ENCODE data around the gene WWP2.
A peak's percentile ranks its signal among the peaks of the same experiment; 100 is the strongest.

Gene WWP2

GRCh38 chr16:69910964-69911363, 148.8 kb downstream of the WWP2 start:
- Mint-ChIP-seq H3K36me3 (ENCODE audit: low read depth) (peaks cover 51% of the 10 kb centered on the region), H3K27ac (no peak overlapping the region), H3K27me3 (no peaks in the 10 kb centered on the region), H3K9me3 (no peaks in the 10 kb centered on the region), H3K4me3 (no peak overlapping the region), H3K4me1 (ENCODE audit: low read depth) (no peaks in the 10 kb centered on the region)
- DNase-seq, result no peak

- Mint-ChIP-seq H3K27ac (no peak overlapping the region), H3K36me3 (ENCODE audit: low read depth) (peaks cover 43% of the 10 kb centered on the region), H3K4me1 (ENCODE audit: low read depth) (no peaks in the 10 kb centered on the region), H3K4me3 (no peak overlapping the region), H3K27me3 (no peaks in the 10 kb centered on the region), H3K9me3 (no peaks in the 10 kb centered on the region)
- DNase-seq, result no peak
These were observed 154.3 kb downstream of the WWP2 start for GRCh38 chr16:69916462-69916861.

GRCh38 chr16:69917311-69917710, 155.2 kb downstream of the WWP2 start:
- no peak overlapping the region for H3K4me3 Mint-ChIP-seq
- H3K4me1 Mint-ChIP-seq (ENCODE audit: low read depth), result no peaks in the 10 kb centered on the region
- H3K9me3 Mint-ChIP-seq, result no peaks in the 10 kb centered on the region
- DNase-seq, result no peak
- no peak overlapping the region for H3K27ac Mint-ChIP-seq
- peaks cover 44% of the 10 kb centered on the region for H3K36me3 Mint-ChIP-seq (ENCODE audit: low read depth)
- H3K27me3 Mint-ChIP-seq, result no peaks in the 10 kb centered on the region

DNA sequence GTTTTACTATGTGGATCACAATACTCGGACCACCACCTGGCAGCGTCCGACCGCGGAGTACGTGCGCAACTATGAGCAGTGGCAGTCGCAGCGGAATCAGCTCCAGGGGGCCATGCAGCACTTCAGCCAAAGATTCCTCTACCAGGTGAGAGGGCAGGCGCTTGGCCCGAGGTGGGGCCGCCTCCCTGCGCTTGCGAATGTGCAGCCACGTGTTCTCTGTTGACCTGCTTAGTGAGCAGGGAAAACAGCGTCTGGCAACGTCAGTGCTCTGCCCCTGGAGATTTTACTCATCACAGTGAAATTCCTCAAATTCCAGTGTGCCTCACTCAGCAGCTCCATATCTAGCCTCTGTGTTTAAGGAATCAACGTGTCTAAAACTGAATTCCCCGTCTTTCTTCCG, 155.6 kb downstream of the WWP2 start:
- no peaks in the 10 kb centered on the region for H3K4me1 Mint-ChIP-seq (ENCODE audit: low read depth)
- DNase-seq, result no peak
- H3K9me3 Mint-ChIP-seq, result no peaks in the 10 kb centered on the region
- peaks cover 44% of the 10 kb centered on the region for H3K36me3 Mint-ChIP-seq (ENCODE audit: low read depth)
- H3K27ac Mint-ChIP-seq, result no peak overlapping the region
- H3K4me3 Mint-ChIP-seq, result no peak overlapping the region
- H3K27me3 Mint-ChIP-seq, result no peaks in the 10 kb centered on the region

- Mint-ChIP-seq H3K4me1 (ENCODE audit: low read depth) (no peaks in the 10 kb centered on the region), H3K4me3 (no peak overlapping the region), H3K36me3 (ENCODE audit: low read depth) (peaks cover 44% of the 10 kb centered on the region), H3K27ac (no peak overlapping the region), H3K9me3 (no peaks in the 10 kb centered on the region), H3K27me3 (no peaks in the 10 kb centered on the region)
- DNase-seq, result no peak
These were observed 156.1 kb downstream of the WWP2 start for GRCh38 chr16:69918241-69918640.

- no peak for DNase-seq
- no peak overlapping the region for H3K4me3 Mint-ChIP-seq
- no peaks in the 10 kb centered on the region for H3K27me3 Mint-ChIP-seq
- no peaks in the 10 kb centered on the region for H3K9me3 Mint-ChIP-seq
- no peak overlapping the region for H3K27ac Mint-ChIP-seq
- peaks cover 47% of the 10 kb centered on the region for H3K36me3 Mint-ChIP-seq (ENCODE audit: low read depth)
- H3K4me1 Mint-ChIP-seq (ENCODE audit: low read depth), result no peaks in the 10 kb centered on the region
These were observed 159.0 kb downstream of the WWP2 start for GRCh38 chr16:69921127-69921526.

DNA sequence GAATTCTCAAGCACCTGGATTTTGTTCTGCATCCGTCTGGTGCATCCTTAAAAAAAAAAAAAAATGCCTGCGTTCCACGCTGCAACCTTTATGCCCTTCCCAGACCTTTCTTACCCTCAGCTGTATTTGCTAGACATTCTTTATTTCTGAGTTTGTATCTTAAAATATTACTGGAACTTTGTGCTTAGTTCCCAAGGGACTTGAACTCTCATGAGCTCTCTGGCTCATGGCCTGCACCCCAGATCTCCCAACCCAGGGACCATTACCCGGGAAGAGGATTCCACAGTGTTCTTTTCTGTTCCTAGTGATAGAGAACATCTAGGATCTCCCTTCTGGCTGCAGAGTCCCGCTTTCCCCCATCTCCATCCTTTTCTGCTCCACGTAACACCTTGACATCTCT, 160.1 kb downstream of the WWP2 start:
- Mint-ChIP-seq H3K4me1 (ENCODE audit: low read depth) (no peaks in the 10 kb centered on the region), H3K27me3 (no peaks in the 10 kb centered on the region), H3K36me3 (ENCODE audit: low read depth) (peaks cover 52% of the 10 kb centered on the region), H3K4me3 (no peak overlapping the region), H3K27ac (peak overlapping the region; percentile 26), H3K9me3 (no peaks in the 10 kb centered on the region)
- no peak for DNase-seq

GRCh38 chr16:69924041-69924775, 162.1 kb downstream of the WWP2 start:
- no peaks in the 10 kb centered on the region for H3K27me3 Mint-ChIP-seq
- no peak overlapping the region for H3K4me3 Mint-ChIP-seq
- H3K27ac Mint-ChIP-seq, result no peak overlapping the region
- no peaks in the 10 kb centered on the region for H3K9me3 Mint-ChIP-seq
- no peaks in the 10 kb centered on the region for H3K4me1 Mint-ChIP-seq (ENCODE audit: low read depth)
- DNase-seq, result no peak
- H3K36me3 Mint-ChIP-seq (ENCODE audit: low read depth), result peaks cover 44% of the 10 kb centered on the region

GRCh38 chr16:69924777-69925191, 162.7 kb downstream of the WWP2 start:
- Mint-ChIP-seq H3K4me1 (ENCODE audit: low read depth) (no peaks in the 10 kb centered on the region), H3K9me3 (no peaks in the 10 kb centered on the region), H3K36me3 (ENCODE audit: low read depth) (peaks cover 48% of the 10 kb centered on the region), H3K27ac (no peak overlapping the region), H3K4me3 (no peak overlapping the region), H3K27me3 (no peaks in the 10 kb centered on the region)
- DNase-seq, result no peak

GRCh38 chr16:69925311-69925710, 163.2 kb downstream of the WWP2 start:
- Mint-ChIP-seq H3K36me3 (ENCODE audit: low read depth) (peaks cover 50% of the 10 kb centered on the region), H3K4me1 (ENCODE audit: low read depth) (no peaks in the 10 kb centered on the region), H3K9me3 (no peaks in the 10 kb centered on the region), H3K27ac (no peak overlapping the region), H3K4me3 (no peak overlapping the region), H3K27me3 (no peaks in the 10 kb centered on the region)
- no peak for DNase-seq

DNA sequence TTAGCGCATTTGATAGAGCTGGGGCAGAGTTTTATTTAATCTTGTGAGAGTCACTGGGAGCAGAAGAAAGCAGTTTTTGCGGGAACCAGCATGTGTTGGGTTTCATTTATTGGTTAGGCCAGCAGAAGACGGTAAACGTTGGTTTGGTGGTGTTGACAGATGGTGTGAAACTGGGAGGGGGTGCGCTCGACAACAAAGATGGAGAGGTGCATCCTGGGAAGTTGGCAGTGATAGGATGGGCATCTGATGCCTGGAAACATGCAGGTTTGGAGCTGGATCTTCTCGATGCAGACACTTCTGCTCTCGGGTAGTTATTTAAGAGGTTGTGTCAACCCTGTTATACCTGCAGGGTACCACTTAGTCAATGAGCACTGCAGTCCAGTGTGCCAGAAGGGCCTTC, 164.1 kb downstream of the WWP2 start:
- no peaks in the 10 kb centered on the region for H3K9me3 Mint-ChIP-seq
- no peak overlapping the region for H3K27ac Mint-ChIP-seq
- peaks cover 54% of the 10 kb centered on the region for H3K36me3 Mint-ChIP-seq (ENCODE audit: low read depth)
- DNase-seq, result no peak
- H3K4me3 Mint-ChIP-seq, result no peak overlapping the region
- no peaks in the 10 kb centered on the region for H3K4me1 Mint-ChIP-seq (ENCODE audit: low read depth)
- no peaks in the 10 kb centered on the region for H3K27me3 Mint-ChIP-seq

DNA sequence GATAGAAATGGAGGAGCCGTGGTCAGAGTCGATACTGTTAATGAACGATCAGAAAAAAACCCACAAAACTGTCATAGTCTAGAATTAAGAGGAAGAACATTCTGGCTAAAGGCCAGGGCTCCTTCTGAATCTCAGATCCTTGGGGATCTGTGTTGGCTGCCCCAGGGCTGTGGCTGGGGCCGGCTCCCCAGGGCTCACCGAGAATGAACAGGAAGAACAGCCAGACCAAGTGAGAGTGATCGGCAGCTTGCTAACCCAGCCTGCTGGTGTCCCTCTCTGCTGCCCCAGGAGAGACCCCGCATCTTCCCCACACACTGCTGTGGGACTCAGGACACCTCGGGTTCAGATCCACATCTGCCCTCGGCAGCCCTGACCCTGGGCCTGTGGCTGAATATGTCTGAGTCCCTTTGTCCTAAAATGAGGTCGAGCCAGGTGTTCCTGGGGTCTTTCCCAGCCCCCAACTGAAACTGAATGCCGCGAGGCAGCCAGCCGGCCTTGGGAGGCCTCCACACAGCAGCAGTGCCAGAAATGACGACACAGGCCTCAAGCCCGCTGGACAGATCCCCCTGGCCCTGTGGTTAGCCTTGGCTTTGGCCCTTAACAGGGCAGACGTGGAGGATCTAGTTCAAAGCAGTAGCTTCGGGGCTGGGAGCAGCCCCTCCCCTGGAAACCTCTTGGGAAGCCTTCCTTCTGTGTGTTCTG, 165.1 kb downstream of the WWP2 start:
- H3K27me3 Mint-ChIP-seq, result no peaks in the 10 kb centered on the region
- peaks cover 57% of the 10 kb centered on the region for H3K36me3 Mint-ChIP-seq (ENCODE audit: low read depth)
- H3K4me3 Mint-ChIP-seq, result no peak overlapping the region
- no peaks in the 10 kb centered on the region for H3K9me3 Mint-ChIP-seq
- no peaks in the 10 kb centered on the region for H3K4me1 Mint-ChIP-seq (ENCODE audit: low read depth)
- no peak overlapping the region for H3K27ac Mint-ChIP-seq
- DNase-seq, result no peak

DNA sequence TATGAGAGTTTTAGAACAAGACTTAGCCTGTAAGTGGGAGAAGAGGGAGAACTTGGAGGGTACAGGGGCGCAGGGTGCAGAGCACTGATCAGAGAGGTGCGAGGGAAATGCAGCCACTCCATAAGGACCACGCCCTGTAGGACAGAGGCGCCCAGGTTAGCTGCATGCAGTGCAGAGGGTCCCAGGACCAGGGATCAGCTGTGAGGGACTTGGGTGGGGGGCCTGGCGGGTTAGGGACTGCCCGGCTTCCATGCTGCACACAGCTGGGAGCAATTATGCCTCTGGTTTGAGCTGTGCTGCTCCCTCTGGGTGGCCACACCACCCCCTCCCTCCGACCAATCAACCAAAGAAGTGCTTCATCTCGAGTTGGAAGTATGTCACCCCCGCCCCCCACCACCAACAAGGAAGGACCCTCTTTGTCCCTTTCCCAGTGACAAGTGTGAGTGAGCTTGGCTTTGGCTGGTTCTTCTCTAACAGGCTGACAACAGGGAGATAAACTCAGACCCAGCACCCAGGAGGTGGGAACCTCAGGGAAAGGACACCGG, 166.8 kb downstream of the WWP2 start:
- DNase-seq, result no peak
- Mint-ChIP-seq H3K27ac (no peak overlapping the region), H3K27me3 (no peaks in the 10 kb centered on the region), H3K4me3 (no peak overlapping the region), H3K4me1 (ENCODE audit: low read depth) (no peaks in the 10 kb centered on the region), H3K9me3 (no peaks in the 10 kb centered on the region), H3K36me3 (ENCODE audit: low read depth) (peaks cover 66% of the 10 kb centered on the region)

DNA sequence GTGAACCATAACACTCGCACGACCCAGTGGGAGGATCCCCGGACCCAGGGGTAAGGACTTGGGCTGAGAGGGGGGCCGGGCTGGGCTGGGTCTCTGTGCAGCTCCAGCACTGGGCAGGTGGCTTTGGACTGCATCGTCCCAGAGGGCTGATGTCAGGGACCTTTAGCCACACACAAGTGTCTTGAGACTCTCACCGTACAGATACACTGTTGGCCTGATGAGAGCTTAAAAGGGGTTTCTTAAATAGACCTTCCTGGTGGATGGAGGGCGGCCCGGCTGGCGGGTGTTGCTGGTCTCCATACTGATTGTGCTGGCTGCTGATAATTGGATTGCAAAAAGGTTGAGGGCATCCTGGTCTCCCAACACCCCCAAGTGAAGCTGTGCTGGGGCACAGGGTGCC, 167.3 kb downstream of the WWP2 start:
- Mint-ChIP-seq H3K27ac (no peak overlapping the region), H3K9me3 (no peaks in the 10 kb centered on the region), H3K36me3 (ENCODE audit: low read depth) (peaks cover 72% of the 10 kb centered on the region), H3K4me3 (no peak overlapping the region), H3K4me1 (ENCODE audit: low read depth) (no peaks in the 10 kb centered on the region), H3K27me3 (no peaks in the 10 kb centered on the region)
- no peak for DNase-seq

DNA sequence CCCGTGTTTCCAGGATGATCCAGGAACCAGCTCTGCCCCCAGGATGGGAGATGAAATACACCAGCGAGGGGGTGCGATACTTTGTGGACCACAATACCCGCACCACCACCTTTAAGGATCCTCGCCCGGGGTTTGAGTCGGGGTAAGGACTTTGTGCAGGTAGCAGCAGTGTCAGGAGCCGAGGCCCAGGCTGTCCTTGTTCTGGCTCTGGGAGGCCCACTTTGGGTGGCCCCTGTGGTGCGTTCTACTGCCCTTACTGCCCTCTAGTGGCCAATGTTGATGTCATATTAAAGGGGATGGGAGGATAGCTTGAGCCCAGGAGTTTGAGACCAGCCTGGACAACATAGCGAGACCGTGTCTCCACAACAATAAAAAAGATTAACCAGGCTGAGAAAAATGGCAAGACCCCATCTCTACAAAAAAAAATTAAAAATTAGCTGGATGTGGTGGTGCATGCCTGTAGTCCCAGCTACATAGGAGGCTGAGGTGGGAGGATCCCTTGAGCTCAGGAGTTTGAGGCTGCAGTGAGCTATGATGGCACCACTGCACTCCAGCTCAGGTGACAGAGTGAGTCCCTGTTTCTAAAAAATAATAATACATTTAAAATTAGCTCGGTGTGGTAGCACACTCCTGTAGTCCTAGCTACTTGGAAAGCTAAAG, 168.1 kb downstream of the WWP2 start:
- Mint-ChIP-seq H3K36me3 (ENCODE audit: low read depth) (peaks cover 79% of the 10 kb centered on the region), H3K4me1 (ENCODE audit: low read depth) (no peaks in the 10 kb centered on the region), H3K27ac (no peak overlapping the region), H3K4me3 (no peak overlapping the region), H3K27me3 (no peaks in the 10 kb centered on the region), H3K9me3 (no peaks in the 10 kb centered on the region)
- DNase-seq, result peak; percentile 51

Data from activated T-cell treated with anti-CD3 and anti-CD28 coated beads, Interleukin-2, amount 50 U/mL, for 24 hours (primary cell).